ENCODE results near the gene C2CD4B. TPM values are rescaled to one million over a fixed set of nuclear protein-coding genes. Genes with fewer than 3 reads are reported as not detected.
A peak's percentile ranks its signal among the peaks of the same experiment; 100 is the strongest.

The C2CD4B gene
- total RNA-seq, 1 donor from 2014 or later: 96.0 TPM

DNA sequence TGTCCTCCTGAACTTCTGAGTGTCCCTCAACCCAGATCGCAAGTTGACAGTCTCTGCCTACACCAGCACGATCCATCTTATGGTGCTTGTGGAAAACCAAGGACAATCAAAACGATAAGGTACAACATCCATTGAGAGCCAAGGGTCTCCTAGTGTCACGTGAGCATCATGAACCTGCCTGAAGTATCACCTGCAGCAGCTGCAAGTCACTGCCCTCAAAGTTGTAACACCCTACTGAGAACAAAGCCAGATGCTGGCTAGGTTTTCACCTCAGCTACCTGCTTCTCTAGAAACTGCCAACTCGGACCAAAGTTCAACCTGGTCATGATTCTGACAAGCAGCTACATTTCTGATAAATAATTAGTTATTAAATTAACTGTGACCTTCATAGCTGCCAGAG lies 17.5 kb downstream of the C2CD4B start:
- DNase-seq: no peak

DNA sequence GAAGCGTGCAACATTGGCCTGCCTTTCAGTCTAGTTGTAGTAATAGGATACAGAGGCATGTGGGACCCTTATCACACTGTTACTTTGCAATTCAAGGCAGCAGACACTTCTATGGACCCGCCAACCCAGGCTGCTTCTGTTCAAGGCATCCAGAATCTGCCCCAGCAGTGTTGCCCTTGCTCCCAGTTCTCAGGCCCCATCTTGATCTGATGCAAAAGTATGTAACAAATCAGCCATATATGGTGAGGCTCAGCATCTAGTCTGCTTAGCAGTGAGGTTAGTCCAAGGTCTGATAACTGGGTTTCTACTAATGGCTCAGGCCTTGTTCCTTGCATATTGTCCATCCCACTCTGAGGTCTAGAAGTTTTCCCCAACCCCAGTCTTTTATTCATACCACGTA lies 17.9 kb downstream of the C2CD4B start:
- no peak for DNase-seq

DNA sequence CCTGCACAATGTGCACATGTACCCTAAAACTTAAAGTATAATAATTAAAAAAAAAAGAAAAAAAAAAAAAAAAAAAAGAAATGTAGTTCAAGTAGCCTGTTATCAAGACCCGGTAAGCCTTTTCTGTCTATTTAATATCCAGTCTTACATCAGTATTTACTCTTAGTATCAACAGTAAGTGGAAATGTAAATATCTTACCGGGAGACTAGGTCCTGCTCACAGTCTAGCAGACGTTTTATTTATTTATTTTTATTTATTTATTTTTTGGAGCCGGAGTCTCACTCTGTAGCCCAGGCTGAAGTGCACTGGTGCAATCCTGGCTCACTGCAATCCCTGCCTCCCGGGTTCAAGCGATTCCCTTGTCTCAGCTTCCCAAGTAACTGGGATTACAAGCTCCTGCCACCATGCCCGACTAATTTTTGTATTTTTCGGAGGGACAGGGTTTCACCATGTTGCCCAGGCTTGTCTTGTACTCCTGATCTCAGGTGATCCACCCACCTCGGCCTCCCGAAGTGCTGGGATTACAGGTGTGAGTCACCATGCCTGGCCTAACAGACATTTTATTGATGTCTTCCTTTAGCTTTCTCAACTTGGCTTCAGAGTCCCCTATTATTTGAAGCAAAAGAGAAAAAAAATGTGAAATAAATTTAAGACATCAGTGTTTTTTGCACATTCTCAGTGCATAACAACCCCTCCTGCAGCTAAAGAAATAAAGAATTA lies 19.9 kb downstream of the C2CD4B start:
- DNase-seq: no peak

DNA sequence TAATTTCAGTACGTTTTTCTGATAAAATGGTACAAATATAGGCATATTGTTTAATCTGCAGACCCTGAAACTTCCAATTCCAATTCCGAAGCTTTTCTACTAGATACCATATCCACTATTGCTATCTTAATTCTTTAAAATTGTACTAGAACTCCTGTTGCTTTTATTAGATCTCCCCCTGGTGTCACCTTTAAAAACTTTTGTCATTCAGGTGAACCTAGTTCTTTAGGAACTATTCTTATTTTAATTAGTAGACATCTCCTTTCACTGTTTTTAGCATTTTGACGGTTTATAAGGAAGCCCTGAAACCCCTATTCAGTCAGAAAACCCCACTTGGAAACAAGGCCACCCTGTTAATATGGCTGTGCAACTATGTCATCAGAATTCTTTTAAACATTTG lies 22.3 kb downstream of the C2CD4B start:
- DNase-seq: no peak

DNA sequence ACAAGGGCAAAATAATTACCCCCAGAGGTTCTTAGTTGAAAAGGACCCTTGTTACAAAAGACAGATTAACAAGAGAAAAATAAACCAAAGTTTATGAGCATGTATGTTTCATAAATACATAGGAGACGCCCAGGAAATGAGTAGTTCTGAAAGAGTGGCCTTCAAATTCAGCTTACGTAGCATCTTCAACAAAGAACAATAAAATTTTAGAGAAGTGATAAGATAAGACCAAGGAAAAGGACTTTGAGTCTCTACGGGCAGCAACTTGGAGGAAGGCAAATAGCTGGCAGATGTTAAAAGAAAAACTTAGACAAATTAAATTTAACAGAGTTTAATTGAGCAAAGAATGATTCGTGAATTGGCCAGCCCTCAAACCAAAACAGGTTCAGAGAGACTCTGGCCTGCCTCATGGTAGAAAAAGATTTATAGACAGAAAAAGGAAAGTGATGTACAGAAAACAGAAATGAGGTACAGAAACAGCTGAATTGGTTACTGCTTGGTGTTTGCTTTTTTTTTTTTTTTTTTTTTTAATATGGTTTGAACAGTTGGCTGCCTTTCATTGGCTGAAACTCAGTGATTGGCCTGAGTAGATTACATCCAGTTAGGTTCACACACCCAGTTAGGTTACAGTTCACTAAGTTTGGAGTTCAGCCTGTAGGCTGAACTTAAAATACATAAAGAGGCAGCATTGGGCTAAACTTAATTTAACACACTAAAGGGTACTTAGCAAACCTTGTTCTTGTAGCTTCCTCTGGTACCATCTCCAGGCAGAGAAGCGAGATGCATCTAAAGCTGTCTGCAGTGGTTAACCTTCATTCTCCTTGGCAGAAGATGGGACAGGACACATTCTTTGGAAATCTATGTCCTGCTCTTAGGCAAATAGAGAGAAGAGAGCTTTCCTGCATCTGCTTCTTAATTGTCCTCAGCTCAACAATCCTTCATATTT lies 23.2 kb downstream of the C2CD4B start:
- peak; percentile 4 for DNase-seq

DNA sequence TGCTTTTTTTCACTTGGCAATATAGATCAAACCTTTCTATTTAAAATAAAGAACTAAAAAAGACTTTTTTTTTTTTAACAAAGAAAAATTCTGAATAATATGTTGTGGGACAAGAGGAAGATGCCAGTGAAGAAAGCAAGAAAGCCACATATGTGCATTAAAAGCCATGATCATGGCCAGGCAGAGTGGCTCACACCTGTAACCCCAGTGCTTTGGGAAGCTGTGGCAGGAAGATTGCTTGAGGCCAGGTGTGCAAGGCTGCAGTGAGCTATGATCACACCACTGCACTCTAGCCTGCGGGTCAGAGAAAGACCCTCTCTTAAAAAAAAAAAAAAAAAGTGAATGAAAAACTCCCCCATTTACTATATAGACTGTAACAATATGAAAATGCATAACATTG lies 23.9 kb downstream of the C2CD4B start:
- DNase-seq: no peak

DNA sequence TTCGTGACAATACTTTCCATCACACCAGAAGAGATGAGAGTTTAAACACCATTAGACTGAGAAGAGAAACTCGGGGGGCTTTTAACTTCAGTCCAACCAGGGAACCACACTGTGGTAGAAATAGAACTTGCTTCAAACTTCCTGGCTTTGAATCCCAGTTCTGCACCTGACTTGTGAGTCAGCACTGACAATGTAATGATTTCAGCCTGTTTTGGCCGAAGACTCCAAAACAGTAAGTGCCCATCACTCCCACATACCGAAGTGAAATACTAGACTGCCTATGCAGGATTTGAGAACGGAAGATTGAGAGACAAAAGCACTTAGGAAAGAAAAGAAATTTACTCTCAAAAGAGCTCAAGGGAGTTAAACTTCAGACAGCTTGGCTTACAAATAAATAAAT lies 27.0 kb downstream of the C2CD4B start:
- DNase-seq: peak; percentile 97

DNA sequence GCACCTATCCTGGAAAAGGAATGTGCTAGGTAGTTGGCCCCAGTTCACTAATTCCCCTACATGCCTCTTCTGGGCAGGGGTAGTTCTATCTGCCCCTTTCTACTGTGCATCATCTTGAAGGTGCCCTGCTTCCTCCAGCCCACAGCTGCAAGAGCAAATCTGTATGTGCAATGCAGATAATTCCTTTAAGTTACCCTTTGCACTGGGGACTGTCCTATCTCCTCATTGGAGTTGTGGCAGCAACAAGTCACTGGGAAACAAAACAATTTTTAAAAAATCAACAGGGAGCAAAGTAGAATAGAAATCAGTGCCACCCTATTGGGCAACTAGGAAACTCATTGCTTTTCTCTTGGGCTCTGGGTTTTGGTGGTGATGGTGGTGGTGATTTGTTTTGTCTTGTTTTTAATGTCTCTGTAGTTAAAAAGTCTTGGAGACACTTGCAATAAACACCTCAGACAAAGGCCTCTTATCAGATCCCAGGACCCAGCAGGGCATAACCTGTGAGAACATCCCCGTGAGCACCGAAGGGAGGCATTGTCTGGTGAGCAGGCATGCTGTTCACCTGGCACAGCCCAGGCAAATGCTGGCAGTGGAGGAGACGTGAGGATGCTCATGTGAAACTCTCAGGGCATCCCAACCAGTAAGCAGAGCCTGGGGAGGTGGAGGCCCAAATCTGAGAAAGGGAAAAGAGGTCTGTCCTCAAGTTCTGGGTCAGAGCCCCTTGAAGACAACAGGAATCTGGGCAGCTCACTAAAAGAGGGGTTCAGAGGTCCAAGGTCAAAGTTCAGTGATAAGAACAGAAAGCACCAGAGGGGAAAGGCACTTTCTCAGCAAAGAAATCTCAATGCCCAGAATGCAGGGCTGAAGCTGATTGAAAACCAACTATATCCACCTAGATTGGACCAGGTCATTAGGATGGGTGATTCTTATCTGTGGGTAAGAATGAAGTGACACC lies 27.9 kb downstream of the C2CD4B start:
- no peak for DNase-seq

DNA sequence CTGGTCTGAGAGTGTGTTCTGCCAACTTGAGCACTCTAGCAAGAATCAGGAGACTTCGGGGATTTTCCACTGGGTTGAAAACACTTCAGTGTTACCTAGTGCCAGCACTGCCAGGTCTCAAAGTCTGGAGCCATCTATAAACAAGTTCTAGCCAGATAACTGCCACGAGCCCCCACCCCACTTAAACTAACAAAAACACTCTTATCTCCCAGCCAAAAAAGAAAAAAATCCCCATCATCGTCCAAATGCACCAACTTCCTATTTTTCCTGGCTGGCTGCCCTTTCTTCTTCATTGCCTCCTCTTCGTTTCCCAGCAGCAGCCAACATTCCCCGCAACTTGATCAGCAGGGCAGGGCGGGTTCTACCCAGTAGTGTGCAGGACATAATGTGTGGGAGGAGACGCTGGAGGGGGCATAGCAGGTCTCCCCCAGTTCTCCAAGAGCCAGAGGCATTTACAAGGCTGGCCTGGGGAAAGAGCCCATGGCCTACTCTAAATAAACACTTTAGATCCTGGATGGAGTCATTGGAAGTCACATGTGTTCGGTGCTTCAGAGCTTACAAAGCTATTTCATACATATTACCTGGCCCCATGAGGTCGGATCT lies 29.5 kb downstream of the C2CD4B start:
- DNase-seq: peak; percentile 79

DNA sequence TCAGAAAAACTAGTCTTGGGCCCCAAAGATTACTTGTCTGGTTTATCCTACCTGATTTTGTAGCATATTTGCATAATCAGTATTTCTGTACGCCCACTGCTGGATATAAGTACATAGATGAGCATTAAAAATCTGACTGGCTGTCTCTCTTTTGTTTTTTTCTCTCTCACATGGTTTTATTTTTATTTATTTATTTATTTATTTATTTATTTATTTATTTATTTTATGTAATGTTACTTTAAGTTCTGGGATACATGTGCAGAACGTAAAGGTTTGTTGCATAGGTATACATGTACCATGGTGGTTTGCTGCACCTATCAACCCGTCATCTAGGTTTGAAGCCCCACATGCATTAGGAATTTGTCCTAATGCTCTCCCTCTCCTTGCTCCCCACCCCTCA lies 31.9 kb downstream of the C2CD4B start:
- DNase-seq: no peak

DNA sequence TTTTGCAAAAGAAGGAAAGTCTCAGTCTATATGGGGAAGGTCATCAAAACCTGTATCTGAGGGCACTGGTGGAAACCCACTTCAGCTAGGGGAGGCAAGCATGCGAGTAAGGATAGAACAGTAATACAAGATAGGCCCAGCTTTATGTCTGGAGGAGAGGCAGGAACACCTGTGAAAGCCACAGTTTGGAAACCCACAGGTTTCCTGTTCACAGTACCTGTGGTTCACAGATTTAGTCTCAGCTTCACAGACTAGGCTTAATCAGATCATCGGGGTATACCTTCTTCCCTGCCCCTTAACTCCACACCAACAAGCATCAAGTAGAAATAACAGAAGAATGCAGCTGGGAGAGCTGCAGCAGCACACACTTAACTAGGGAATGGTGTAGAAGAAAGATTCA lies 36.2 kb downstream of the C2CD4B start:
- no peak for DNase-seq

DNA sequence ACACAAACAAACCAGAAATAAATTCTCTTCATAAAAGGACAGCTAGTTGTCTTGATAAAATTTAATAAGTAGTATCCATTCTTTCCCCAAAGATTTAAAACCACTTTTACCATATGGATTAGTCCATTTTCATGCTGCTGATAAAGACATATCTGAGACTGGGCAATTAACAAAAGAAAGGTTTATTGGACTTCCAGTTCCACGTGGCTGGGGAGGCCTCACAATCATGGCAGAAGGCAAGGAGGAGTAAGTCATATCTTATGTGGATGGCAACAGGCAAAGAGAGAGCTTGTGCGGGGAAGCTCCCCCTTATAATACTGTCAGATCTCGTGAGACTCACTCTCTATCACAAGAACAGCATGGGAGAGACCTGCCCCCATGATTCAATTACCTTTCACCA lies 38.7 kb downstream of the C2CD4B start:
- no peak for DNase-seq

DNA sequence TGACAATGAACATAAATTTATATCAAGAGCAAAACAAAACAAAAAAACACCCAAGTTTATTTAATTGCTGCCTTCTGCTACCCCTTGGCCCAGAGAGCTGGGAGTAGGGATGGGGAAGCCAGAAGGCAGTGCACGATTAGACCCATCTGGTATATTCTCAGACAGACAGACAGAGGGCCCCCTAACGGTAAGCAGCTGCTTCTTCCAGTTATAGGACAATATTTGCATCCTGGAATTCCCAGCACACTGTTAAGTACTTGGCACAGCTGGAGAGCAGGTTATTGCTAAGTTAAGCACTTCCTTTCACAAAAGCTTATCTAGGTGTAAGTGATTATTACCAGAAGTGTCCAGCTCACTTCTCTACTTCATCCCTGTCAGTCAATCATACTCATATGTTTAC lies 39.3 kb downstream of the C2CD4B start:
- peak; percentile 95 for DNase-seq

DNA sequence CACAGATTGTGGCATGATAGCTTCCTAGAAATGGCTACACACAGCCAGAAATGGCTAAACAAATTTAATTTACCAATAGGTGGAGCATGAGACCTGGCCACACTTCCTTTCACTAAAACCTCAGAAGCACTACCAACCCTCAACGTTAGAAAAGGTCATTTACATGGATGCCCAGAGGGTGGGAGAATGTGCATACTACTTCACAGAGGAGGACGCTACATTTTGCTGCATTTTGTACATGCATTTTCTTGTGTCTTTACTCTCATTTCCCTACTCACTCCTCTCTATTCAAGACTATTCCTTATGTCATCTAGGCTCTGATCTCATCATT lies 40.1 kb downstream of the C2CD4B start:
- peak; percentile 66 for DNase-seq

DNA sequence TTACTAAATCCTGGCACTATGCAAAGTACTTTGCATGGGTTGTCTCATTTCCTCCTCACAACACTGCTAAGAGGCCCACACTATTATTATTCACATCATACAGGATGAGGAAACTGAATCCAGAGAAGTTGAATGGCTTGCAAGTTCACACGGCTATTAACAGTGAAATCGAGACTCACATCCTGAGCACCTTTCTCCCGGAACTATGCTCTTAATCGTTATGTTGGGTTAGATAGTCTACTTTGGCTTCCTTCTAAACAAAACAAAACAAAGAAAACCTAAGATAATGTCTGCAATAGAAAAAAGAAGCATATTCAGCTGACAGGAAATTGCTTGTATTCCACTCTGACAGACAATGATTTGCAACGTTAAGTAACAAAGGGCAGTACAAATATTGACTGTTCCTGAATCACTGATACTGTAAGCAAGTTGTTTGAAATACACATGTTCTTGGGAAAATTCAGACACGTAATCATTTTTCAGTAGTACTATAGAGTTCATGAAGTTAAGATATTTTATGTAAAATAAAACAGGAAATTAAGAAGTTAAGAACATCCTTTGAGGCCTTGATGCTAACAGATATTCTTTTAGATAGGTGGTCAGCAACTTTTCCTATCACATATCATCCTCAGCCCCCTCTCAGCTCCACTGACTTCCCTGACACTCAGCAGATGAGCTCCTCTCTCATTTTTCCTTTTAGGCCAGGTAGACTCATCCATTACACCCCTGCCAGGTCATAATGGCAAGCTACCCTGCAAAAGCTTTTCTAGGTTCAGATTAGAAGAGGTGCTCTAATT lies 40.7 kb downstream of the C2CD4B start:
- DNase-seq: peak; percentile 99

DNA sequence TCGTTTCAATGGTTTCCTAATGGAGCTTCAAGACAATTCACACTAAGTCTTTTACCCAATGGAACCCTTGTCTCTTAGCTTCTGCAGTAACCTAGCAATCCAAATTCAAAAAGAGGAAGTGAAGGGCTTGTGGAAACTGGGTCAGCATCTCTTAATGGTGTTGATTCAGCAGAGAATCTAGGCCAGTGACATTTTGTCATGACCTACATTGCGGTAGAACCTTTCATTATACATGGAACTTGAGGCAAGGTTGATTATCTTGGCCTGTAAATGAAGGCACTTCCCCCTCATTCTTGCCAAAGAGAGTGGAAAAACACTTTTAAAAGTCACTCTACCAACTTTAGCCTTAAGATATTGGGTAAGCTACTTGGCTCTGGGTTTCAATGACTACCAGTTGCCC lies 42.8 kb downstream of the C2CD4B start:
- no peak for DNase-seq

DNA sequence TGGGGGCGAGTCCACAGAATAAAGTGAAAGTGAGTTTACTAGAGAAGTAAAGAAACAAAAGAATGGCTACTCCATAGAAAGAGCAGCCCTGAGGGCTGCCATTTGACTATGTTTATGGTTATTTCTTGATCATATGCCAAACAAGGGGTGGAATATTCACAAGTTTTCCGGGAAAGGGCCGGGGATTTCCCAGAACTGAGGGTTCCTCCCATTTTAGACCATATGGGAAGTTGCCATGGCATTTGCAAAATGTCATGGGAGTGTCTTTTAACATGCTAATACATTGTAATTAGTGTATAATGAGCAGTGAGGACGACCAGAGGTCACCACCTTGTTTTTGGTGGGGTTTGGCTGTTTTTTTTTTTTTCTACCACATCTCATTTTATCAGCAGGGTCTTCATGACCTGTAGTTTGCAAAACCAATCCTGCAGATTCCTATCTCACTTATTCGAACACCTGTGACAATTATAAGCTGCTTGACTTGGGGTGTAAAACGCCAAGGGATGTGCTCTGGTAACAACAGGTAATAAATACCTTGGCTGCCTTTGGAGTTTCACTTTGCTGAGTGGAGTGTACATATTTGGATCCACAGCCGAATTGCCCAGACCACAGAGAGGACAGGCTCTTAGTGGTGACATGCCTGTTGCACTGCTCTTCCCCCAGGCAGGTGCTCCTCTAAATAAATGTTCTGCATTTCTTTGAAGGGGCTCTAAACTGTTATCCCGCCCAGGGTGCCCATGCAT lies 43.6 kb downstream of the C2CD4B start:
- peak; percentile 49 for DNase-seq

DNA sequence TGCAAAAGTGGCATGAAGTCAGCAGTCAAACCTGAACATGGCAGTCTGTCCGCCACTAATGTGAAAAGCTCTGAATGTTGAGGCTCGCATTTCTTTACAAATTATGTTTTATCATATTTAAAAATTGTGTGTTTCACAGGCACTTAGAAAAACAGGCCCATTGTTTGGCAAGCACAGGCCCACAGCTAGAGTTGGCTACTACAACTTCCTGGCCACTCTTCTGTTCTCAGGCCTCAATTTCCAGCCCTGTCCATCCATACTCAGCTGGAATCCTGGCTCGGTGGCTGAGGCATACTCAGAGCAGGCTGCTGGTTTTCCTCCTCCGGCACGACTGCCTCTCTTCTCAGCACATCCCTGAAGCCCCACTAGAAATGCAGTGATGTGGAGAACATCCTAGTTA lies 44.3 kb downstream of the C2CD4B start:
- DNase-seq: no peak

DNA sequence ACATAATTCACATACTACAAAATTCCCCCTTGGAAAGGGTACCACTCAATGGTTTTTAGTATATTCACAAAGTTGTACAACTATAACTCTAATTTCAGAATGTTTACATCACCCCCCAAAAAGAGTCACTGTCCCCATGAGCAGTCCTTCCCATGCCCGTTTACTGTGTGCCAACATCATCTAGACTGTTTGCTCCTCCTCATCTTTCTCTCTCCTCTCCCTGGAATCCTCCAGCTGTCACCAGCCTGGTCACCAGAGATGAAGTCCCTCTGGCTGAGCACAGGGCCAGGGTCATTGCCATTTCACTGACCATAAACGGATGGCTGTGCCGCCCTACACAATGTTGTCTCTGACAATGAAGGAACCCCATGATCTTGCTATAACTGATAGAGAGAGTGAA lies 45.2 kb downstream of the C2CD4B start:
- DNase-seq: no peak

DNA sequence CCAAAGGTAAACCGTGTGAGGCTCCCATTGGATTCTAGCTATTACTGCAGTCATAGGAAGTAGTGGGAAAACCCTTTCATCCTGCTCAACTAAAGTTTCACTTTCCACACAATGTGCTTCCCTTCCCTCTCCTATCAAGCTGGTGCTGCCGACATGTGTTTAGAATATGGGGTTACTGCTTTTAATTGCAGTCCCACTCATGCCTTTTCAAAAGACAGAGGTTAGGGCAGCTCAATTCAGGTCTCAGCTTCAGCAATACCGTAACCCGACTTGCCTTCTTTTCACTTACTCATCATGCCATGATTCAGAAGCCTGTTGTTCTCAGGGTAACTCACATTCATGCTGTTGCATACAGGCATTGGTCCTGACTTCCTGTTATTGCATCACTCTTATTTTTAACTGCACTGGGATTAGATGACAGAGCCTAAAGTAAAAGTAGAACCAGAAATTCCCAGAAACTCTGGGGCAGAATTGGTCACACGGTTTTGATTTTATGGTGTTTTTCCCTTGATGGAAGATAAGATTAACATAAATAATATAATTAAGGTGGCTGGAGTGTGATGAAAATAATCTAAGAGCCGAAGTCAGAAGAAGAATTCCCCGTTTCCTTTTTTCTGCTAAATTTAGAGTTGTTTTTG lies 45.7 kb downstream of the C2CD4B start:
- DNase-seq: peak; percentile 95
